Stimulated activated CD4-positive, alpha-beta T cell treated with anti-CD3 and anti-CD28 coated beads, Interleukin-12 subunit alpha, Interleukin-12 subunit beta, amount 100 ng/mL, for 48 hours (primary cell): Measurements from ENCODE around the gene ZNF618.

Experiments
- DNase-seq, 3 donors: peaks; one replicate each; pipeline ENCODE4 v3.0.0-alpha.2; 2020; ENCODE audit warnings: low read depth in 2 of 3, low spot score in 1 of 3

The ZNF618 gene

GRCh38 chr9:113932906-113933584, 56.9 kb downstream of the ZNF618 start:
- no peak for DNase-seq

- DNase-seq, result no peak
These were observed 57.6 kb downstream of the ZNF618 start for GRCh38 chr9:113933671-113934070.

GRCh38 chr9:113934167-113934828, 58.2 kb downstream of the ZNF618 start:
- DNase-seq, result no peak

GRCh38 chr9:113934829-113935676, 58.9 kb downstream of the ZNF618 start:
- no peak for DNase-seq

- DNase-seq, result no peak
These were observed 59.7 kb downstream of the ZNF618 start for GRCh38 chr9:113935677-113936380.

GRCh38 chr9:113940077-113940476, 64.0 kb downstream of the ZNF618 start:
- no peak for DNase-seq

- DNase-seq, result no peak
These were observed 64.9 kb downstream of the ZNF618 start for GRCh38 chr9:113941056-113941455.

- no peak for DNase-seq
These were observed 65.4 kb downstream of the ZNF618 start for GRCh38 chr9:113941526-113941925.

- DNase-seq, result no peak
These were observed 67.3 kb downstream of the ZNF618 start for GRCh38 chr9:113943112-113944009.

GRCh38 chr9:113945784-113946183, 69.7 kb downstream of the ZNF618 start:
- DNase-seq, result no peak

GRCh38 chr9:113946496-113947115, 70.5 kb downstream of the ZNF618 start:
- DNase-seq, result no peak

GRCh38 chr9:113947941-113948340, 71.8 kb downstream of the ZNF618 start:
- no peak for DNase-seq

GRCh38 chr9:113948891-113949570, 72.9 kb downstream of the ZNF618 start:
- DNase-seq, result no peak

- DNase-seq, result no peak
These were observed 73.5 kb downstream of the ZNF618 start for GRCh38 chr9:113949571-113950078.

GRCh38 chr9:113950195-113951031, 74.3 kb downstream of the ZNF618 start:
- DNase-seq, result no peak

GRCh38 chr9:113951032-113951372, 74.9 kb downstream of the ZNF618 start:
- DNase-seq, result no peak

- no peak for DNase-seq
These were observed 76.6 kb downstream of the ZNF618 start for GRCh38 chr9:113952676-113953075.

GRCh38 chr9:113953531-113953930, 77.4 kb downstream of the ZNF618 start:
- no peak for DNase-seq
